Stimulated activated CD4-positive, alpha-beta T cell treated with anti-CD3 and anti-CD28 coated beads, Interleukin-1b, Interleukin-23, amount 100 ng/mL, for 1 hour (primary cell): ENCODE results near the gene GMPR2.

Experiments
- DNase-seq, 2 donors: peaks; one replicate each; pipeline ENCODE4 v3.0.0-alpha.2; 2020; ENCODE audit warnings: low read depth in 2 of 2

Gene GMPR2

DNA sequence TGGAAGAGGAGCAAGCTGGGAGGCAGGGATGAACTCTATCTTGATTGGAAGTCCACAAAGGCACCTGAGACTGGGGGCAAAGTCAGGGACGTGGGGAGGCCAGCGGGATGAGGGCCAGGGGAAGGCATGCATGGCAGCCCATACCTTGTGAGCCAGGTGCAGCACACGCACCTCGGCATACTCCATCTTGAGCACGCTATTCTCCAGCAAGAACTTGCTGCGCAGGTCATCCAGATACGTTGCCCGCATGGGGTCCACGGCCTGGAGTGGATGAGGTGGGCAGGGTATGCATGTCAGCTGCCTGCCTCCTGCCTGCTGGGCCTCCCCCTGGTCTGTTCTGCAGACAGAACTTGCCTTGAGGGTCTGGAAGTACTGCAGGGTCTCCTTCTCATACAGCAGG lies 34.8 kb downstream of the GMPR2 start:
- DNase-seq = no peak

DNA sequence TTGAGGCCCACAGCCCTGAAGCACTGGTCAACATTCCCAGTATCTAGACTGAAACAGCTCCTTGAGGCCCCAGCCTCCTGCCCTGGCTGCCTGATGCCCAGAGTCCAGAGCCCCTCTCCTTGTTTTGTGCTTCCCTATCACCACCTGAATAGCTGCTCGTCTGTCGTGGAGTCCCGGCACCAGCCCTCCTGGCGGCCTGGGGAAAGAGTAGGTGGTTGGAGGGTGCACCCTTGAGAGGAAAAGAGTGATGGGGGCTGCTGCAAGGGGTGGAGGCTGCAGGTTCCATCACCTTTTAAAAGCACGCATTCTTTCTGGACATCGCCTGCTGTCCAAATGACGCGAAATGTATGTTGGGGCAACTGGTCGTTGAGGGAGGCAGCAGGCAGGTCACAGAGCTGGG lies 35.5 kb downstream of the GMPR2 start:
- no peak for DNase-seq

DNA sequence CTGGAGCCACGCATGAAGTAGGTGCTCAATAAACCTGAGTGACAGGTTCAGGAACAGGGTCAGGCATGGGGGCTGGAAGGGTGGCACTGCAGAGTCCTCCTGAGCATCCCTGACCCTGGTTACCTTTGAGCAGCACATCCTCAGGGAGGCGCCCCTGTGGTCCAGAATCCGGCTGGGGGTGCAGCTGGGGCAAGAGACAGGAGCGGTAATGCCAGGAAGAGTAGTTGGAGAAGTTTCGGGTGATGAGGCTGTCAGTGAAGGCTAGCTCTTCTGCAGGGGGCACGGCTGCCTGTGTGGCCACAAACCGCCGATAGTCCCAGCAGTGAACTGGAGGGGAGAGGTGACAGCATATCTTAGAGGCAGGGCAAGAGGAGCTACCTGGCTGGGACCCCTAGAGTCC lies 36.6 kb downstream of the GMPR2 start:
- no peak for DNase-seq

GRCh38 chr14:24269910-24270536 lies 37.3 kb downstream of the GMPR2 start:
- DNase-seq = no peak

- no peak for DNase-seq
Observed at GRCh38 chr14:24270537-24271133, 37.9 kb downstream of the GMPR2 start.

- peak; percentile 69 to 85 for DNase-seq
Observed at GRCh38 chr14:24271134-24271833, 38.6 kb downstream of the GMPR2 start, which contains the start of gene RABGGTA. TSS of gene RABGGTA (minus strand) at chr14:24271597. CDS start at chr14:24271115, 482 bp downstream.

DNA sequence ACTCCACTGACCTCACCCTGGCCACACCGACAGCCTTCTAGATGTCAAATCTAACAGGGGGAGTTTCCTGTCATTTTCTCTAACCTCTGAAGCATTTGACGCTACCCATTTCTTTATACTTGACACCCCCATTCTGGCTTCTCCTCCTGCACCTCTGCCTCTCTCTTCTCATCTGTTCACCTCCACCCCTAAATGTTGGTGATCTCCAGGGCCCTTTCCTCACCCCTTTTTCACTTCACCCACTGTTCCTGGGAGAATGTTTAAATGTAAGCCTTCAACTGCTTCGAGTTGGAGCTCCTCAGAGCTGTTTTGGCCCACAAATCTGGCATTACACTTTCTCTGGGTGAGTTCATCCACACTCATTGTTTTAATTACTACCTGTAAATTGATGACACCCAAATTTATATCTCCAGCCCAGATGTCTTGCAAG lies 39.1 kb downstream of the GMPR2 start:
- no peak for DNase-seq

DNA sequence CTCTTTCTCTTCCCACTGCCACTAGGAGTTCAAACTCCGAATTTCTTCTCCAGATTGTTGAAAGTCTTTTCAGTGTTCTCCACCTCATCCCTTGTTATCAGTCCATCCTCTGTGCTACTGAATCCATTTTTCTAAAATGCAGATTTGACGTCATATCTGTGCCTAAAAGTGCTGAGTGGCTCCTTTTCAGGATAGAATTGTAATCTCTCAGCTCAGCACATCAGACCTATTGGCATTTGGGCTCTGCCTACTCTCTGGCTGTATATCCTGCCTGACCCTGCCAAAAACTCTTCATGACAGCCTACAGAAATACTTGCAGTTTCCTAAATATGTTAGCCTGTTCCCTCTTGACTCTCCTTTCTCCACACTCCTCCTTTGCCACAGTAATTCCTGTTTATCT lies 39.7 kb downstream of the GMPR2 start:
- no peak for DNase-seq

- no peak for DNase-seq
Observed at GRCh38 chr14:24273422-24273998, 40.8 kb downstream of the GMPR2 start.

- no peak for DNase-seq
Observed at GRCh38 chr14:24274101-24274543, 41.4 kb downstream of the GMPR2 start.

DNA sequence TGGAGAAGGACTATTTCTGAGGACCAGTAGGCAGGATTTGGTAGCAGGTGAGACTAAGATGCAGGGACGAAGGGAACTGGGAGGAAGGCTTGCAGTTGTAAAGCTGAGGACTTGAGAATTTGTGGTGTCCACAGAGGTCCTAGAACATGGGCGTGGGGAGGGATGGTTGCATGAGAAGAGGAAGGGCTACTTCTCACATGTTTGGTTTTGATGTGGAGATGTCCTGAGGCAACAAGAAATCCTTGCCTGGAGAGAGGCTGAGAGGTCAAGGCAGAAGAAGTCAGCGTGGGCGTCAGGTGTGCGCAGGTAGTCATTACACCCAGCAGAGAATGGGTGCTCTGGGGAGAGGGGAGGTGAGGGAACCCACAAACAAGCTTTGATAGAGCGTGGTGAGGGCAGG lies 44.3 kb downstream of the GMPR2 start:
- DNase-seq = no peak

DNA sequence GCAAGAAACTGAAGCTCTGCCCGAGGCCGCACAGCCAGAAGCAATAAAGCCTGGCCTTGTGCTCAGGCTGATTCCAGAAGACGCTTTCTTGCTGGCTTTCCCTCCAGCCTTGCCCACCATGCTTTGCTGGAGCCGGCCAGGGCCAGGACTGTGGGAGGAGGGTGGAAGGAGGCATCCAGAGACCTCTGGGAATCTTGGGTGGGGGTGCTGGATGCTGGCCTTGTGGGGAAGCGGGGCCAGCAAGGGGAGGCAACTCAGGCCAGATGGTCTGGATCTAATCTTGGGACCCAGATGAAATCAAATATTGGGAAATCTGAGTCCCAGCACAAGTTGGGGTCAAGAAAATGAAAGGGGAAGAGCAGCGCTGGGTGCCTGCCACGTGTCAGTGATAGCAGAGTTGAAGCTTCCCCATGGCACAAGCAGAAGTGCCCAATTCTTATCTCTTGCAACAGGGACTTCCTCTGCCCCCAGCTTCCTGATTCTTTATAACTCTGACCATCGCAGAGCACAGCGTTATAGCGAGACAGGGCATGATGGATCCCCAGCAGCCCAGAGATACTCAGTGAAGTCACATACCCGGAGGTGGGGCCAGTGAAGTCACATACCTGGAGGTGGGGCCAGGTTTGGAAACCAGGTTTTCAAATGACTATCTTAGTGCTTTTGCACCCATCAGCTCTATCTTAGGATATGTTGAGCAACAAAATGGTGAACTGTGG lies 45.0 kb downstream of the GMPR2 start:
- DNase-seq = no peak

GRCh38 chr14:24278424-24278823 lies 45.7 kb downstream of the GMPR2 start:
- DNase-seq = no peak

DNA sequence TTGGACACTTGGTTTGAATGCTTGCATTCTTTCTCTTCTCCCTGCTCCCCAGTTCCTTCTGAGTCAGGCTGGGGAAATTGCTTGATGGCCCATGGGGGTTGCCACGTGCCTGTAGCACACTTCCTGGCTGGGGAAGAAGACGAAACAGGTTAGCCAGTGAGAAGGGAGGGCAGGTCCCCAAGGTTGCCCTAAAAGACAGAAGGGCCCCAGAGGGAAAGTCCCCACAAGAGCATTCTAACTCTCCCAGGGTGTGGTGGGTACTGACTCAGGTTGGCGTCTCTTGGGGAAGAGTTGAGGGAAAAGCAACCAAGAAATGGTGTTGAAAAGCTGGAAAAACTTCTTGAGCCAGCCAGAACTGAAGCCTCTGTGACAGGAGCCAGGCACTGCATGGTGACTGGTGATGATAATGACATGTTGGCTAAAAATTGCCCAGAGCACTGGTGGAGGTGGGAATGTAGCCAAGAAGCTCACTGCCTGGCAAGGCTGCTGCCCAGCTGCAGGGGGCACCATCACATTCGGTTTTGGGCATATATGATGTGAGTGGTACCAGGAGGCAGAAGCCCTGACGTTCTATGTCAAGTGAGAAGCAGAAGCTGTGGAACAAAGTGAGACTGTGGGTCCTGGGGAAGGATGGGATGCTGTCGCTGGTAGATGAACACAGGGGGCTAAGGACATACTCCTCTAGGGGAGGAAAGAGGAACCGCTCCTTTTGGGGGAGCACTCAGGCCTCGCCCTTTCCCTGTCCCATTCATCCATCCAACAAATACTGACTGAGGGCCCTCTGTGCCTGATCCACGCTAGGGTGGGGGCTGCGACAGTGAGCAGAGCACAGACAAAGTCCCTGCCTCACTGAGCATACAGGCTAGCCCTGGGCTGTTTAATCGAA lies 46.8 kb downstream of the GMPR2 start:
- DNase-seq = peak in 1 of 2 donors; percentile 29

DNA sequence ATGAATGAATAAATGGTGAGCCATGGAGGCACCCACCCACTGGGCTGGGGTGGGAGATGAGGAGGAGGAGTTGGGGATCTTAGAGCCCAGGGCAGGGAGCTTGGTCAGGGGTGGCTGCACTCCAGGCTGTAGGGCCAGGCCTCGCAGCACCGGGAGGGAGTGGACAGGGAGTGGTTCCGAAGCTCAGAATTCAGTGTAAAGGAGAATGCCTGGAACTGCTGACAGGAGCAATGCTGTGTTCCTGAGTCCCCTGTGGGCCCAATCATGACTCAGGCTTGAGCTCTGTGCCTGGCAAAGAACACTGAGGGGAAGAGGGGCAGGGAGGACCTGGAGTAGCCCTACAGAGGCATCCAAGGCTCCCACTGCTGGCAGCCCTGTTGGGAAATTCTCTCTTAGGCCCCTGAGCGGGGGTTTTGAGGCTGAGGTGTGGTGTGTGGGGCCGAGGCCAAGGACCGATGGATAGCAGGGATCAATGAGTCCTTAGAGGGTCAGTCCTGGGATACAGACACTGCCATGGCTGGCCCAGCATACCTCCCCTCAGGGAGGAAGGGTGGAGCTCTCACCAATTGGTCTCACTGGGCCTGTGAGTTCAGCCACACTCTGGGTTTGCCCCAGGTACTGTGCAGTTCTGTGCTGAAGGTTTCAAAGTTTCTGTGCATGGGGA lies 48.2 kb downstream of the GMPR2 start:
- no peak for DNase-seq

GRCh38 chr14:24281636-24282035 lies 48.9 kb downstream of the GMPR2 start:
- no peak for DNase-seq

- DNase-seq = no peak
Observed at GRCh38 chr14:24282736-24283135, 50.0 kb downstream of the GMPR2 start.

- no peak for DNase-seq
Observed at GRCh38 chr14:24283796-24284460, 51.2 kb downstream of the GMPR2 start.

GRCh38 chr14:24284501-24285035 lies 51.8 kb downstream of the GMPR2 start:
- no peak for DNase-seq

GRCh38 chr14:24285351-24285750 lies 52.6 kb downstream of the GMPR2 start:
- DNase-seq = no peak
